GM19023 (cell line): ENCODE measurements around the gene KMT2C.
A peak's percentile ranks its signal among the peaks of the same experiment; 100 is the strongest.
"Not testable (repeated sequence)": the region's sequence is repeated elsewhere in the genome, so short reads cannot be mapped to it uniquely, and the experiment has no call there.

Experiments used
- ATAC-seq: cut with Tn5 transposase; IDR thresholded peaks from one replicate; pipeline ENCODE4 v1.9.1; 2021; ENCODE audit warnings: mild to moderate bottlenecking, moderate library complexity; ENCODE audit not compliant: unreplicated experiment

KMT2C gene

GRCh38 chr7:152365982-152366603, 69.7 kb downstream of the KMT2C start:
- no peak for ATAC-seq

GRCh38 chr7:152363798-152364197, 72.0 kb downstream of the KMT2C start:
- ATAC-seq: no peak

- ATAC-seq: no peak
Observed at GRCh38 chr7:152362128-152362926, 73.5 kb downstream of the KMT2C start.

- no peak for ATAC-seq
Observed at GRCh38 chr7:152355474-152356057, 80.2 kb downstream of the KMT2C start.

- no peak for ATAC-seq
Observed at GRCh38 chr7:152354061-152354460, 81.7 kb downstream of the KMT2C start.

GRCh38 chr7:152353281-152353680, 82.5 kb downstream of the KMT2C start:
- ATAC-seq: not testable (repeated sequence)

- not testable (repeated sequence) for ATAC-seq
Observed at GRCh38 chr7:152351747-152352146, 84.1 kb downstream of the KMT2C start.

GRCh38 chr7:152351168-152351567, 84.6 kb downstream of the KMT2C start:
- ATAC-seq: no peak

GRCh38 chr7:152347888-152348287, 87.9 kb downstream of the KMT2C start:
- no peak for ATAC-seq

- ATAC-seq: no peak
Observed at GRCh38 chr7:152344253-152344652, 91.5 kb downstream of the KMT2C start.

- no peak for ATAC-seq
Observed at GRCh38 chr7:152342796-152343195, 93.0 kb downstream of the KMT2C start.

- no peak for ATAC-seq
Observed at GRCh38 chr7:152341914-152342236, 93.9 kb downstream of the KMT2C start.

GRCh38 chr7:152341039-152341913, 94.5 kb downstream of the KMT2C start:
- ATAC-seq: no peak

- ATAC-seq: no peak
Observed at GRCh38 chr7:152340161-152340560, 95.6 kb downstream of the KMT2C start.

GRCh38 chr7:152338561-152338960, 97.2 kb downstream of the KMT2C start:
- ATAC-seq: no peak

- ATAC-seq: peak; percentile 61
Observed at GRCh38 chr7:152336754-152337368, 98.9 kb downstream of the KMT2C start.

GRCh38 chr7:152335900-152336571, 99.8 kb downstream of the KMT2C start:
- ATAC-seq: no peak

- no peak for ATAC-seq
Observed at GRCh38 chr7:152333134-152333533, 102.7 kb downstream of the KMT2C start.

GRCh38 chr7:152330827-152331226, 105.0 kb downstream of the KMT2C start:
- no peak for ATAC-seq

GRCh38 chr7:152329469-152329868, 106.3 kb downstream of the KMT2C start:
- ATAC-seq: no peak
